ENCODE measurements around the gene DTL.

The DTL gene

DNA sequence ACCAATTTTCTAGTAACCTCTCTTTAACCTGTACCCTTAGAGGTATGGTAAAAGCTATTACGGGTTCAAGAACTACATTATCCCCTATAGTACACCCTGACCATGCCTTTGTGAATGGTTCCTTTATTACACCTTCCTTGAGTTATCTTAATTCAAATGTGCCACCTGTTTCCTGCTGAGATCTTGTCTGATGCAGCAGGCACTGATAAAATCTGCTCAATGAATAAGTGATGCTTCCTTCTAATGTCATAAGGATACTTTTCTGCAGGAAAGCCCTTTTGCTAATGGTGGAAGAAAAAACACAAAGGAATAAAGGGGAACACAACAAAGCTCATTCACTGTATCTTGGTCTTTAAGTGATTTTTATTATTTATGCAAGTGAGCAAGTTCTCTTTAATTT, 26.0 kb upstream of the DTL start:
- TF ChIP-seq EZH2phosphoT487 (IDR thresholded peaks at IDR 0.05; ENCODE audit: low read depth) = no peak

DNA sequence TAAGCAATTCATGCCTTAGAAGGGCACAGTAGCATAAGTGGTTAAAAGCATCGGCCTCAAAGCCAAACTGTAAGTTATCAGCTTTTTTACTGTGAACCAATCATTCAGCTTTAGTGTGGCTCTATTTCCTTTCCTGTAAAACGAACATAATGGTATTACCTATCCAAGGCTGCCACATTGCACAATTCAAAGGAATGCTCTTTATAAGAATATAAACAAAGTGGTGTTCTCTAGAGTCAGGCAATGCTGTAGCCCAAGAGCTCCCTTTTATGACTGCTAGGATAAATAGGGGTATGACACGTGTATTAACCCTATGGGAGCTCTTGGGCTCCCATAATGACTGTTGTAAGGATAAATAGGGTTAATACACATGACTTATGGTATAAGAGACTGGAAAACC, 25.5 kb upstream of the DTL start:
- Histone ChIP-seq H3K4me3 (ENCODE audit: low read length) (no peak overlapping the region), H3K27ac (ENCODE audit: low read length) (no peak overlapping the region), H4K20me1 (ENCODE audit: insufficient read depth, low read length) (no peaks in the 10 kb centered on the region), H3K4me2 (ENCODE audit: low read length) (no peak overlapping the region), H3K9ac (ENCODE audit: low read length) (no peak overlapping the region), H3K79me2 (ENCODE audit: low read length) (no peaks in the 10 kb centered on the region), H2AFZ (ENCODE audit: low read depth, low read length) (no peak overlapping the region), H3K9me3 (ENCODE audit: insufficient read depth, low read length) (no peaks in the 10 kb centered on the region), H3K27me3 (ENCODE audit: low read depth, low read length) (no peaks in the 10 kb centered on the region), H3K4me1 (ENCODE audit: low read length) (no peaks in the 10 kb centered on the region), H3K36me3 (replicated peaks; ENCODE audit: low read depth, low read length) (peaks cover 28% of the 10 kb centered on the region)
- TF ChIP-seq, protein P1, sequence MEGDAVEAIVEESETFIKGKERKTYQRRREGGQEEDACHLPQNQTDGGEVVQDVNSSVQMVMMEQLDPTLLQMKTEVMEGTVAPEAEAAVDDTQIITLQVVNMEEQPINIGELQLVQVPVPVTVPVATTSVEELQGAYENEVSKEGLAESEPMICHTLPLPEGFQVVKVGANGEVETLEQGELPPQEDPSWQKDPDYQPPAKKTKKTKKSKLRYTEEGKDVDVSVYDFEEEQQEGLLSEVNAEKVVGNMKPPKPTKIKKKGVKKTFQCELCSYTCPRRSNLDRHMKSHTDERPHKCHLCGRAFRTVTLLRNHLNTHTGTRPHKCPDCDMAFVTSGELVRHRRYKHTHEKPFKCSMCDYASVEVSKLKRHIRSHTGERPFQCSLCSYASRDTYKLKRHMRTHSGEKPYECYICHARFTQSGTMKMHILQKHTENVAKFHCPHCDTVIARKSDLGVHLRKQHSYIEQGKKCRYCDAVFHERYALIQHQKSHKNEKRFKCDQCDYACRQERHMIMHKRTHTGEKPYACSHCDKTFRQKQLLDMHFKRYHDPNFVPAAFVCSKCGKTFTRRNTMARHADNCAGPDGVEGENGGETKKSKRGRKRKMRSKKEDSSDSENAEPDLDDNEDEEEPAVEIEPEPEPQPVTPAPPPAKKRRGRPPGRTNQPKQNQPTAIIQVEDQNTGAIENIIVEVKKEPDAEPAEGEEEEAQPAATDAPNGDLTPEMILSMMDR (IDR thresholded peaks at IDR 0.05; ENCODE audit: low read depth, low read length) = no peak
- TF ChIP-seq EZH2phosphoT487 (IDR thresholded peaks at IDR 0.05; ENCODE audit: low read depth) = no peak

More for the DNA sequence above, 26.0 kb upstream of the DTL start:
- H3K9ac ChIP-seq (ENCODE audit: low read length) = no peak overlapping the region
- H3K4me3 ChIP-seq (ENCODE audit: low read length) = no peak overlapping the region
- no peak overlapping the region for H3K27ac ChIP-seq (ENCODE audit: low read length)
- H3K36me3 ChIP-seq (replicated peaks; ENCODE audit: low read depth, low read length) = peaks cover 29% of the 10 kb centered on the region
- no peaks in the 10 kb centered on the region for H3K4me1 ChIP-seq (ENCODE audit: low read length)
- H2AFZ ChIP-seq (ENCODE audit: low read depth, low read length) = no peak overlapping the region
- H4K20me1 ChIP-seq (ENCODE audit: insufficient read depth, low read length) = no peaks in the 10 kb centered on the region
- no peaks in the 10 kb centered on the region for H3K9me3 ChIP-seq (ENCODE audit: insufficient read depth, low read length)
- H3K27me3 ChIP-seq (ENCODE audit: low read depth, low read length) = no peaks in the 10 kb centered on the region
- H3K79me2 ChIP-seq (ENCODE audit: low read length) = no peaks in the 10 kb centered on the region
- H3K4me2 ChIP-seq (ENCODE audit: low read length) = no peak overlapping the region

DNA sequence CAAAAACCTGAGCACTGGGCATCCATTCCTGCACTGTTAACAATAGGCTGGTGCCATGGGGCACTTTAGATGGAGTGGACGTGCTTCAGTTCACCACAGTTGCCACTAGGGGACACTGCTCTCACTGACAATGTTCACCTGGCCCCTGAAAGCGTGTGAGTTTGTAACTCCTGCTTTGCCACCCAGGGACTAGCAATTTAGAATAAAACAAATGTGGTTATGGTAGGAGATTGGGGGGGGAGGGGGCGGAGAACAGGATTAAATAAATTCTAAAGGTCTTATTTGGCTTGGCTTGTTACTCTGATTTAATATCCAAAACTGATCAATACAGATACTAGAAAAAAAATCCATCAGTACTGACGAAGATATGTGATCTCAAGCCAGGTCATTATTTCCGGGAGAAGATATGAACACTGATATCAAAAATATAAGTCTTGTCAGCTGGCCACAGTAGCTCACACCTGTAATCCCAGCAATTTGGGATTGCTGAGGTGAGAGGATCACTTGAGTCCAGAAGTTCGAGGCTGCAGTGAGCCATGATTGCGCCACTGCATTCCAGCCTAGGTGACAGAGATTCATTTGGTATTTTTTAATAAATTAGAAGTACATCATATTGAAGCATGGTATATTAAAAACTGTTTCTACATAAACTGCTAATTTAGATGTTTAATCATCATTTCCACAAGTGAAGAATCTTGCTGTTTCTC, 23.4 kb upstream of the DTL start:
- H3K4me2 ChIP-seq (ENCODE audit: low read length) = no peak overlapping the region
- H3K36me3 ChIP-seq (replicated peaks; ENCODE audit: low read depth, low read length) = peaks cover 34% of the 10 kb centered on the region
- H3K79me2 ChIP-seq (ENCODE audit: low read length) = no peaks in the 10 kb centered on the region
- no peaks in the 10 kb centered on the region for H3K4me1 ChIP-seq (ENCODE audit: low read length)
- H4K20me1 ChIP-seq (ENCODE audit: insufficient read depth, low read length) = no peaks in the 10 kb centered on the region
- H3K27me3 ChIP-seq (ENCODE audit: low read depth, low read length) = no peaks in the 10 kb centered on the region
- H2AFZ ChIP-seq (ENCODE audit: low read depth, low read length) = no peak overlapping the region
- H3K4me3 ChIP-seq (ENCODE audit: low read length) = no peak overlapping the region
- no peak overlapping the region for H3K27ac ChIP-seq (ENCODE audit: low read length)
- no peaks in the 10 kb centered on the region for H3K9me3 ChIP-seq (ENCODE audit: insufficient read depth, low read length)
- no peak for TF ChIP-seq EZH2phosphoT487 (IDR thresholded peaks at IDR 0.05; ENCODE audit: low read depth)
- TF ChIP-seq, protein P1 (IDR thresholded peaks at IDR 0.05; ENCODE audit: low read depth, low read length) = peak; percentile 95
- no peak overlapping the region for H3K9ac ChIP-seq (ENCODE audit: low read length)

DNA sequence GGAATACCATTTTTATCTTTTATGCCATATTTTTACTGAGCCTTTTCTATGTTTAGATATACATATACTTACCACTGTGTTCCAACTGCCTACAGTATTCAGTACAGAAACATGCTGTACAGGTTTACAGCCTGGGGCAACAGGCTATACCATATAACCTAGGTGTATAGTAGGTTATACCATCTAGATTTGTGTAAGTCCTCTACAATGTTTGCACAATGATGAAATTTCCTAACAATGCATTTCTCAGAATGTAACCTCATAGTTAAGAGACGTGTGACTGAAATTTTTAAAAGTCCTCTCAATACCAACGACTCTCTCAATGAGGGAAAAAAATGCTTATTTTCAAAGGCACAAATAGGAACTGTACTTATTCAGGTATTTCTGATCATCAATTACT, 21.9 kb upstream of the DTL start:
- Histone ChIP-seq H3K9ac (ENCODE audit: low read length) (no peak overlapping the region), H3K27ac (ENCODE audit: low read length) (no peak overlapping the region), H2AFZ (ENCODE audit: low read depth, low read length) (no peak overlapping the region), H3K27me3 (ENCODE audit: low read depth, low read length) (no peaks in the 10 kb centered on the region), H4K20me1 (ENCODE audit: insufficient read depth, low read length) (no peaks in the 10 kb centered on the region), H3K4me2 (ENCODE audit: low read length) (no peak overlapping the region), H3K9me3 (ENCODE audit: insufficient read depth, low read length) (no peaks in the 10 kb centered on the region), H3K36me3 (replicated peaks; ENCODE audit: low read depth, low read length) (peaks cover 34% of the 10 kb centered on the region), H3K4me1 (ENCODE audit: low read length) (no peaks in the 10 kb centered on the region), H3K4me3 (ENCODE audit: low read length) (no peak overlapping the region), H3K79me2 (ENCODE audit: low read length) (no peaks in the 10 kb centered on the region)
- no peak for TF ChIP-seq EZH2phosphoT487 (IDR thresholded peaks at IDR 0.05; ENCODE audit: low read depth)
- TF ChIP-seq, protein P1 (IDR thresholded peaks at IDR 0.05; ENCODE audit: low read depth, low read length) = no peak

Data from OCI-LY3 (cell line).